Renal pelvis (tissue), 4 donors: Measurements from ENCODE around the gene MYO16. TPM values are rescaled to one million over a fixed set of nuclear protein-coding genes. Genes with fewer than 3 reads are reported as not detected.
A peak's percentile ranks its signal among the peaks of the same experiment; 100 is the strongest.
"Not testable (repeated sequence)": the region's sequence is repeated elsewhere in the genome, so short reads cannot be mapped to it uniquely, and the experiment has no call there.

Experiments used
- DNase-seq: peaks from one replicate; pipeline ENCODE4 v3.0.0-alpha.2; 2013
- polyA plus RNA-seq, 3 donors: library from polyadenylated mRNA; unstranded; fragments of 120-200 nt; gene quantifications; one replicate each; pipeline ENCODE4 v1.2.1, GENCODE V29; 2013; ENCODE audit not compliant: insufficient read length in 3 of 3

MYO16 gene
- polyA plus RNA-seq, 3 donors = 0.26 to 0.54 (median 0.52) TPM

- no peak for DNase-seq
These were observed 113.5 kb downstream of the MYO16 start for GRCh38 chr13:108742701-108743451.

- DNase-seq = no peak
These were observed 114.1 kb downstream of the MYO16 start for GRCh38 chr13:108743522-108743921.

GRCh38 chr13:108747843-108748242 is 118.4 kb downstream of the MYO16 start:
- DNase-seq = no peak

GRCh38 chr13:108752276-108752675 is 122.9 kb downstream of the MYO16 start:
- no peak for DNase-seq

- no peak for DNase-seq
These were observed 125.7 kb downstream of the MYO16 start for GRCh38 chr13:108755083-108755482.

GRCh38 chr13:108760129-108760528 is 130.7 kb downstream of the MYO16 start:
- no peak for DNase-seq

- no peak for DNase-seq
These were observed 131.1 kb downstream of the MYO16 start for GRCh38 chr13:108760541-108760940.

GRCh38 chr13:108768035-108768434 is 138.6 kb downstream of the MYO16 start:
- no peak for DNase-seq

- DNase-seq = no peak
These were observed 140.0 kb downstream of the MYO16 start for GRCh38 chr13:108769213-108770070.

GRCh38 chr13:108775597-108775996 is 146.2 kb downstream of the MYO16 start:
- DNase-seq = no peak

- no peak for DNase-seq
These were observed 147.2 kb downstream of the MYO16 start for GRCh38 chr13:108776650-108777049.

- no peak for DNase-seq
These were observed 148.3 kb downstream of the MYO16 start for GRCh38 chr13:108777421-108778420.

GRCh38 chr13:108779308-108779707 is 149.9 kb downstream of the MYO16 start:
- DNase-seq = no peak

GRCh38 chr13:108780706-108781105 is 151.3 kb downstream of the MYO16 start:
- DNase-seq = no peak

- no peak for DNase-seq
These were observed 151.9 kb downstream of the MYO16 start for GRCh38 chr13:108781312-108781711.

GRCh38 chr13:108782480-108782879 is 153.1 kb downstream of the MYO16 start:
- not testable (repeated sequence) for DNase-seq

- no peak for DNase-seq
These were observed 156.4 kb downstream of the MYO16 start for GRCh38 chr13:108785844-108786243.

GRCh38 chr13:108786456-108787200 is 157.2 kb downstream of the MYO16 start:
- DNase-seq = peak; percentile 34

GRCh38 chr13:108787700-108788414 is 158.4 kb downstream of the MYO16 start:
- peak; percentile 34 for DNase-seq

- DNase-seq = no peak
These were observed 160.1 kb downstream of the MYO16 start for GRCh38 chr13:108789476-108789875.
